PC-9 (cell line): ENCODE results near the gene AKR1A1.

Experiments
- EZH2 ChIP-seq: fragments of 200-600 bp; sonication (generic); IDR thresholded peaks from 2 replicates; pipeline ENCODE4 v1.8.0; 2017; ENCODE audit warnings: antibody characterized with exemption, low read depth
- TF ChIP-seq, protein P1 (sequence below): fragments of 200-600 bp; sonication (generic); conservative IDR thresholded peaks from 2 replicates; pipeline ENCODE4 v1.6.1; 2017; ENCODE audit warnings: mixed run types, antibody characterized with exemption, mild to moderate bottlenecking, moderate library complexity

DNA sequence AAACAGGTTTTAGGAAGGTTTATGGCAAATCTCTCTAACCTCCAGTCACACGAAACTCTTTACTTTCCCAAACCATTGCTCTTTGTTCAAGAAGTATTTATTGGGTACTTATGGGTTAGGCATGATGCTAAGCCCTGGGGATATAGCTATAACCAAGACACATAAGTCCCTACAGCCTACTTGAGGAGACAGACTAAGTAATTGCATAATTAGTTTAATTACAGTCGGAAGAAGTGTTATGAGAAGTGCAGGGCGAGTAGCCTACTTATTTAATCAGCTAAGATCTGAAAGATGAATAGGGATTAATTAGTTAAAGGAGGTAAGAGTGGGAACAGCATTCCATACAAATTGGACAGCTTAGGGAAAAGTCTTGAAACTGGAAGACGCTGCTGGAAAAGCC lies 20.0 kb downstream of the AKR1A1 start:
- TF ChIP-seq, protein P1, sequence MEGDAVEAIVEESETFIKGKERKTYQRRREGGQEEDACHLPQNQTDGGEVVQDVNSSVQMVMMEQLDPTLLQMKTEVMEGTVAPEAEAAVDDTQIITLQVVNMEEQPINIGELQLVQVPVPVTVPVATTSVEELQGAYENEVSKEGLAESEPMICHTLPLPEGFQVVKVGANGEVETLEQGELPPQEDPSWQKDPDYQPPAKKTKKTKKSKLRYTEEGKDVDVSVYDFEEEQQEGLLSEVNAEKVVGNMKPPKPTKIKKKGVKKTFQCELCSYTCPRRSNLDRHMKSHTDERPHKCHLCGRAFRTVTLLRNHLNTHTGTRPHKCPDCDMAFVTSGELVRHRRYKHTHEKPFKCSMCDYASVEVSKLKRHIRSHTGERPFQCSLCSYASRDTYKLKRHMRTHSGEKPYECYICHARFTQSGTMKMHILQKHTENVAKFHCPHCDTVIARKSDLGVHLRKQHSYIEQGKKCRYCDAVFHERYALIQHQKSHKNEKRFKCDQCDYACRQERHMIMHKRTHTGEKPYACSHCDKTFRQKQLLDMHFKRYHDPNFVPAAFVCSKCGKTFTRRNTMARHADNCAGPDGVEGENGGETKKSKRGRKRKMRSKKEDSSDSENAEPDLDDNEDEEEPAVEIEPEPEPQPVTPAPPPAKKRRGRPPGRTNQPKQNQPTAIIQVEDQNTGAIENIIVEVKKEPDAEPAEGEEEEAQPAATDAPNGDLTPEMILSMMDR: no peak
- TF ChIP-seq EZH2: no peak
